H1 (cell line): ENCODE data around the gene SZT2. TPM values are rescaled to one million over a fixed set of nuclear protein-coding genes. Genes with fewer than 3 reads are reported as not detected.

Source experiments
- CTCF ChIA-PET: fragments of 300-600 bp; sonication (Branson Sonifier 250); formaldehyde crosslinking; loops from one replicate; lab custom pipeline; 2021; ENCODE audit not compliant: partially characterized antibody; lab: Charles Lee
- POLR2A ChIA-PET: fragments of 300-600 bp; sonication (Branson Sonifier 250); formaldehyde crosslinking; loops from one replicate; lab custom pipeline; 2021; ENCODE audit warnings: inconsistent platforms; ENCODE audit not compliant: partially characterized antibody; lab: Charles Lee
- DNase-seq, 2 experiments: peaks; one replicate each; pipeline versions ENCODE4 v3.0.0 to v3.0.0-alpha.2; 2010 to 2022; ENCODE audit warnings: low spot score in 2 of 2, low read depth in 1 of 2, mixed read lengths in 1 of 2
- FAIRE-seq: peaks from 2 replicates; lab custom pipeline; 2011; peaks lifted over from hg19 to GRCh38; lab: Jason Lieb, UNC
- H2AFZ ChIP-seq: 2 replicates; pipeline ENCODE4 v1.8.1; 2012; ENCODE audit warnings: low read length, inconsistent platforms
- H2AK5ac ChIP-seq: 2 replicates; pipeline ENCODE4 v1.6.1; 2013; ENCODE audit warnings: low read depth, low read length
- H2BK120ac ChIP-seq: replicated peaks from 2 replicates; pipeline ENCODE3; 2013; ENCODE audit warnings: low read depth, low read length, inconsistent platforms
- H2BK12ac ChIP-seq: 2 replicates; pipeline ENCODE4 v1.6.1; 2013; ENCODE audit warnings: low read depth, low read length
- H2BK15ac ChIP-seq: 2 replicates; pipeline ENCODE4 v1.6.1; 2013; ENCODE audit warnings: low read length
- H2BK20ac ChIP-seq: 2 replicates; pipeline ENCODE4 v1.6.1; 2013; ENCODE audit warnings: low read length
- H2BK5ac ChIP-seq: 2 replicates; pipeline ENCODE4 v1.6.1; 2013; ENCODE audit warnings: low read depth, low read length
- H3K14ac ChIP-seq: 2 replicates; pipeline ENCODE4 v1.6.1; 2013; ENCODE audit warnings: inconsistent platforms; ENCODE audit not compliant: insufficient read length
- H3K18ac ChIP-seq: 2 replicates; pipeline ENCODE4 v1.6.1; 2013; ENCODE audit warnings: low read length; ENCODE audit errors: extremely low read depth
- H3K23ac ChIP-seq: 2 replicates; pipeline ENCODE4 v1.6.1; 2013; ENCODE audit warnings: inconsistent platforms; ENCODE audit not compliant: insufficient read length
- H3K23me2 ChIP-seq: 2 replicates; pipeline ENCODE4 v1.6.1; 2013; ENCODE audit warnings: low read depth, low read length
- H3K27ac ChIP-seq: 2 replicates; pipeline ENCODE4 v1.6.1; 2011; ENCODE audit warnings: low read depth, low read length, inconsistent platforms
- H3K27me3 ChIP-seq, 4 experiments: replicated peaks in 1 of 4; 1 replicate in 1 of 4; 2 replicates in 3 of 4; pipeline versions ENCODE4 v1.6.1 to v1.8.1; 2011 to 2013; ENCODE audit warnings: low read length in 3 of 4, mild to moderate bottlenecking in 3 of 4, inconsistent platforms in 2 of 4, mixed read lengths in 2 of 4, moderate library complexity in 1 of 4; ENCODE audit not compliant: control insufficient read depth in 3 of 4, insufficient read depth in 3 of 4; ENCODE audit errors: extremely low read depth in 1 of 4
- H3K36me3 ChIP-seq, 4 experiments: 2 replicates each; pipeline versions ENCODE4 v1.6.1 to v1.8.1; 2011 to 2013; ENCODE audit warnings: mild to moderate bottlenecking in 4 of 4, low read length in 3 of 4, moderate library complexity in 2 of 4, control low read depth in 1 of 4, inconsistent platforms in 1 of 4; ENCODE audit not compliant: insufficient read depth in 4 of 4, control insufficient read depth in 2 of 4
- H3K4ac ChIP-seq: replicated peaks from 2 replicates; pipeline ENCODE3; 2013; ENCODE audit warnings: low read length, low read depth, mixed read lengths, inconsistent platforms; ENCODE audit not compliant: insufficient read length
- H3K4me1 ChIP-seq, 4 experiments: replicated peaks in 1 of 4; 1 replicate in 1 of 4; 2 replicates in 3 of 4; pipeline versions ENCODE4 v1.6.1 to v1.8.1; 2011 to 2013; ENCODE audit warnings: low read length in 3 of 4, inconsistent platforms in 2 of 4, mixed read lengths in 1 of 4; ENCODE audit not compliant: insufficient read depth in 4 of 4, control insufficient read depth in 3 of 4
- H3K4me2 ChIP-seq, 2 experiments: 2 replicates each; pipeline versions ENCODE4 v1.6.1 to v1.8.1; 2011 to 2013; ENCODE audit warnings: low read depth in 2 of 2, low read length in 2 of 2, control low read depth in 1 of 2, inconsistent platforms in 1 of 2, mild to moderate bottlenecking in 1 of 2; ENCODE audit not compliant: insufficient read depth in 1 of 2
- H3K4me3 ChIP-seq, 4 experiments: fragments of 200-600, 300-600 bp in 1 of 4; sonication (generic), shearing (Covaris generic), sonication (Bioruptor Twin) in 1 of 4; 2 replicates each; pipeline versions ENCODE4 v1.5.1 to v1.8.1; 2011 to 2016; ENCODE audit warnings: low read length in 4 of 4, low read depth in 3 of 4, control low read depth in 2 of 4, inconsistent platforms in 2 of 4, mild to moderate bottlenecking in 2 of 4, mixed read lengths in 1 of 4, moderate library complexity in 1 of 4; ENCODE audit not compliant: insufficient read depth in 2 of 4; ENCODE audit errors: extremely low read depth in 1 of 4
- H3K56ac ChIP-seq: replicated peaks from 2 replicates; pipeline ENCODE3; 2013; ENCODE audit warnings: low read depth, mild to moderate bottlenecking, mixed read lengths, low read length, inconsistent platforms; ENCODE audit not compliant: insufficient read length
- H3K79me1 ChIP-seq: 2 replicates; pipeline ENCODE4 v1.6.1; 2013; ENCODE audit warnings: low read depth, low read length, control low read depth
- H3K79me2 ChIP-seq, 2 experiments: 2 replicates each; pipeline versions ENCODE4 v1.6.1 to v1.8.1; 2012 to 2013; ENCODE audit warnings: low read length in 2 of 2, mild to moderate bottlenecking in 2 of 2, inconsistent platforms in 1 of 2; ENCODE audit not compliant: insufficient read depth in 2 of 2, control insufficient read depth in 1 of 2
- H3K9ac ChIP-seq, 4 experiments: replicated peaks in 1 of 4; 1 replicate in 1 of 4; 2 replicates in 3 of 4; pipeline versions ENCODE4 v1.6.1 to v1.8.1; 2011 to 2013; ENCODE audit warnings: low read depth in 3 of 4, low read length in 3 of 4, control low read depth in 2 of 4, mild to moderate bottlenecking in 2 of 4, moderate library complexity in 2 of 4, inconsistent platforms in 1 of 4; ENCODE audit errors: extremely low read depth in 1 of 4
- H3K9me3 ChIP-seq, 2 experiments: 2 replicates each; pipeline versions ENCODE4 v1.6.1 to v1.8.1; 2012 to 2013; ENCODE audit warnings: mild to moderate bottlenecking in 2 of 2, moderate library complexity in 2 of 2, control low read depth in 1 of 2, inconsistent platforms in 1 of 2, low read depth in 1 of 2, low read length in 1 of 2, mixed read lengths in 1 of 2; ENCODE audit not compliant: insufficient read depth in 2 of 2
- H4K20me1 ChIP-seq, 2 experiments: replicated peaks in 1 of 2; 2 replicates each; pipeline versions ENCODE3 to v1.8.1; 2011 to 2013; ENCODE audit warnings: inconsistent platforms in 2 of 2, low read length in 2 of 2, mild to moderate bottlenecking in 1 of 2; ENCODE audit not compliant: insufficient read depth in 2 of 2, control insufficient read depth in 1 of 2
- H4K5ac ChIP-seq: 2 replicates; pipeline ENCODE4 v1.6.1; 2013; ENCODE audit warnings: low read length, low read depth, mixed read lengths, inconsistent platforms; ENCODE audit not compliant: insufficient read length
- H4K8ac ChIP-seq: 2 replicates; pipeline ENCODE4 v1.8.0; 2013; ENCODE audit warnings: mild to moderate bottlenecking, moderate library complexity, low read length, inconsistent platforms; ENCODE audit not compliant: insufficient read depth; ENCODE audit errors: extremely low read depth
- H4K91ac ChIP-seq: replicated peaks from 2 replicates; pipeline ENCODE3; 2013; ENCODE audit warnings: low read length, mixed read lengths, inconsistent platforms; ENCODE audit not compliant: insufficient read length
- CBX5 ChIP-seq: fragments of 300-800, 300-1000 bp; sonication (generic); IDR thresholded peaks from 2 replicates; pipeline ENCODE4 v1.7.1; 2016; ENCODE audit warnings: antibody characterized with exemption, low read length, low read depth
- CREB1 ChIP-seq: IDR thresholded peaks from 2 replicates; pipeline ENCODE4 v1.6.1; 2012; ENCODE audit warnings: inconsistent platforms
- FOSL1 ChIP-seq: IDR thresholded peaks from 2 replicates; pipeline ENCODE4 v1.6.1; 2011; ENCODE audit warnings: mild to moderate bottlenecking, low read depth, low read length, moderate library complexity; ENCODE audit not compliant: insufficient read depth
- KDM1A ChIP-seq: fragments of 200-600, 300-600 bp; sonication (generic); IDR thresholded peaks from 2 replicates; pipeline ENCODE4 v1.7.1; 2016; ENCODE audit warnings: mild to moderate bottlenecking, low read length, borderline replicate concordance
- MAFK ChIP-seq: IDR thresholded peaks from 2 replicates; pipeline ENCODE4 v1.6.1; 2012; ENCODE audit warnings: low read depth, mild to moderate bottlenecking, improper control_type of control experiment, low read length
- PHF8 ChIP-seq: fragments of 200-600 bp; sonication (generic); conservative IDR thresholded peaks from 2 replicates; pipeline ENCODE4 v1.7.1; 2012; ENCODE audit warnings: low read depth, mild to moderate bottlenecking, inconsistent platforms, low read length, moderate library complexity
- RNF2 ChIP-seq: fragments of 200-900, 300-1000 bp; sonication (generic); IDR thresholded peaks from 2 replicates; pipeline ENCODE4 v1.7.1; 2016; ENCODE audit warnings: borderline replicate concordance, low read depth, mild to moderate bottlenecking, antibody characterized with exemption, low read length; ENCODE audit not compliant: poor library complexity, severe bottlenecking; ENCODE audit errors: missing control alignments
- SP1 ChIP-seq: IDR thresholded peaks from 2 replicates; pipeline ENCODE4 v1.6.1; 2011; ENCODE audit warnings: low read depth, low read length
- WGBS, 2 experiments: shearing (Covaris generic) in 1 of 2; methylation state at CpG; one replicate each; pipeline versions ENCODE4 v1.1.6 to v1.1.7; 2013 to 2015; ENCODE audit warnings: low lambda C conversion rate in 2 of 2, mixed read lengths in 2 of 2, inconsistent platforms in 1 of 2, low coverage in 1 of 2, missing lambda C conversion rate in 1 of 2; ENCODE audit not compliant: insufficient replicate concordance in 2 of 2, insufficient coverage in 1 of 2, insufficient read length in 1 of 2; ENCODE audit errors: extremely low coverage in 1 of 2, missing lambda C conversion rate in 1 of 2; 5-methylcytosine and 5-hydroxymethylcytosine counted together
- polyA plus RNA-seq, 7 experiments: library from polyadenylated mRNA; depleted of rRNA in 3 of 7; stranded (reverse) in 5 of 7; unstranded in 2 of 7; fragments of >200 nt in 5 of 7; fragments of 200-250 nt in 2 of 7; gene quantifications; 1 replicate in 5 of 7; 2 replicates in 1 of 7; 4 replicates in 1 of 7; pipeline versions ENCODE4 v1.2.1 to v1.2.3, GENCODE V29; 2011 to 2013; ENCODE audit warnings: missing spikeins in 2 of 7, mixed read lengths in 2 of 7
- total RNA-seq: library from RNA; stranded (reverse); fragmentation: NEBNext Ultra II Directional; extraction: Animal tissue kit (Norgen Biotek cat#: 25700); gene quantifications from 2 replicates; pipeline ENCODE4 v1.2.1, GENCODE V29; 2021

The SZT2 gene
- total and polyA plus RNA-seq, 2 of the 8 experiments (the other 6 are each of a cell fraction or from before 2014, with no cell fraction given), result 4.7 to 12.9 TPM

DNA sequence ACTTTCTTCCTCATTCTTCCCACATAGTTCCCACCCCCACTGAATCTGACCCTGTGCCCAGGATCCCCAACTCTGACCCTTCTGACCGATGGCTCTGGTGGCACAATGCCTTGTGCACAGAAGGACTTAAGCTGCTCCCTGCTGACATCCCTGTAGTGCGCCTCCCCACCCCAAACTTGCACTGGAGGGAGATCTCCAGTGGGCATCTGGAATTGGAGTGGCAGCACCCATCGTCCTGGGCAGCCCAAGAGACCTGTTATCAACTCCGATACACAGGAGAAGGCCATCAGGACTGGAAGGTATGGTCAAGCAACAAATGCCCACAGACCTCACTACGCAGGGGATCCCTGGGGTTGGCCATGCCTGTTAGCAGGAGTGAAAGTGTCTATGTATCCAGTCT, 43.1 kb upstream of the SZT2 start:
- no peak overlapping the region for H4K91ac ChIP-seq
- H3K9ac ChIP-seq, result no peak overlapping the region
- peak overlapping the region; percentile 75; the same call in 1 of the 2 replicates for H2AK5ac ChIP-seq
- peaks cover 0 to 5% (median 0%) of the 10 kb centered on the region in 4 experiments; a peak in 2 of 7 replicates for H3K27me3 ChIP-seq
- no peak overlapping the region for H3K56ac ChIP-seq
- no peak overlapping the region for H3K23ac ChIP-seq
- H3K36me3 ChIP-seq, result no peaks in the 10 kb centered on the region
- H3K4me2 ChIP-seq, result no peak overlapping the region; a peak in 1 of 4 replicates
- no peaks in the 10 kb centered on the region for H3K79me1 ChIP-seq
- H3K79me2 ChIP-seq, result no peaks in the 10 kb centered on the region
- ChIA-PET POLR2A (interaction anchor here (0.9 to 1.5 kb wide), 4 partner anchors 9 to 61 kb away, joined by 3 read pairs; partner anchors contain the start of genes C1orf210 and MPL), CTCF (interaction anchor here (1.4 kb wide), 1 partner anchor 12 kb away, joined by 4 read pairs; the partner anchor contains the start of gene CDC20)
- FAIRE-seq (no peak), DNase-seq (no peak)
- H2AFZ ChIP-seq, result no peak overlapping the region
- no peak overlapping the region for H2BK5ac ChIP-seq
- no peak overlapping the region for H2BK15ac ChIP-seq
- no peak overlapping the region for H4K5ac ChIP-seq
- WGBS, 2 experiments, result 84% methylated on average over 5 of the region's 5 CpGs; no CpG with 5 or more reads in 1 of the 2 experiments
- peaks cover 4 to 15% (median 9%) of the 10 kb centered on the region in 4 experiments; a peak in 6 of 7 replicates for H3K4me1 ChIP-seq
- no peak overlapping the region for H3K4ac ChIP-seq
- H3K4me3 ChIP-seq, result no peak overlapping the region
- H3K14ac ChIP-seq, result no peak overlapping the region
- H4K20me1 ChIP-seq, result no peaks in the 10 kb centered on the region
- no peak overlapping the region for H2BK120ac ChIP-seq
- no peak overlapping the region for H2BK20ac ChIP-seq
- H3K27ac ChIP-seq, result no peak overlapping the region
- H3K23me2 ChIP-seq, result peaks cover 7% of the 10 kb centered on the region
- 0 out of 2 replicates have a peak overlapping the region, but pooled peaks have one; percentile 27 for H2BK12ac ChIP-seq
- H3K9me3 ChIP-seq, result no peaks in the 10 kb centered on the region
- H3K18ac ChIP-seq, result peak overlapping the region; percentile 16; the same call in 1 of the 2 replicates
- peak overlapping the region; percentile 36; the same call in 1 of the 2 replicates for H4K8ac ChIP-seq
- no peak for TF ChIP-seq SP1
- no peak for TF ChIP-seq RNF2
- TF ChIP-seq PHF8, result no peak
- no peak for TF ChIP-seq KDM1A
- TF ChIP-seq CREB1, result no peak
- TF ChIP-seq CBX5, result no peak
- no peak for TF ChIP-seq MAFK
- TF ChIP-seq FOSL1, result no peak
